HG03196 (cell line): ENCODE measurements around the gene DCHS2.

Experiments
- ATAC-seq: cut with Tn5 transposase; IDR thresholded peaks from one replicate; pipeline ENCODE4 v1.9.1; 2021; ENCODE audit not compliant: unreplicated experiment

DCHS2 gene

DNA sequence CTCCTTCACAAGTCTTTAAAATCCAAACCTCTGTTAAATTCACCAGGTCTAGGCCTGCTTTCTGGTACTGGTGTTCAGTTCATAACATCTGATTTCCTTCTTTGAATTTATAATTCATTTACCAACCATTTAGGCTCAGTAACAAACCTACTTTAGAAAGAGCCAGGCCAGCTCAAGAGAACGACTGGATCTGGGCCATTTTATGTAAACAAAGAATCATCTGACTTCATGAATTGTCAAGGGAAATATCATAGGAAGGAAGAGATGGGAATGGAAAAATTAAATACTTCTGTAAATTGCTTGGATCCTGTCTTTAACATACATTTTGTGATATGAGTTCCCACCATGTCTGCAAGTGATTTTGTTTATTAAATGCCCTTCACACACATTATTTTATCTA, 36.5 kb downstream of the DCHS2 start:
- no peak for ATAC-seq

DNA sequence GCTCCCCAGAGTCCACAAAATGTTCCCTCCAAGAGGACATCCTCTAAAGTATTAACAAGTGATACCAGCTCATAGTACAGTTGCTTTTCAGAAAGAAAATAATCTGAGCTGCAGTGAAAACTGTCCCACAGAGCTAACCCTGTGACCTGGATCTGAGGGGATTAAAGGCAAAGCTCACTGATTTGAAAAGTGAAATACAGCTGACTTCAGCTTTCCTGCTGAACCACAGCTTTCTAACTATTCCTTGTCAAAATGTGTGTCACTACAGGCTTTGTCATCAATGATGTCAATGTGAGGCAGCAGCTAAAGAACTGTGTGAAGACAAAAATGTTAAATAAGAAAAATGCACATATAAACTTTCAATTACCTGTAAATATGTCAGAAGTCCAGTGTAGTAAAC, 36.9 kb downstream of the DCHS2 start:
- ATAC-seq = no peak

DNA sequence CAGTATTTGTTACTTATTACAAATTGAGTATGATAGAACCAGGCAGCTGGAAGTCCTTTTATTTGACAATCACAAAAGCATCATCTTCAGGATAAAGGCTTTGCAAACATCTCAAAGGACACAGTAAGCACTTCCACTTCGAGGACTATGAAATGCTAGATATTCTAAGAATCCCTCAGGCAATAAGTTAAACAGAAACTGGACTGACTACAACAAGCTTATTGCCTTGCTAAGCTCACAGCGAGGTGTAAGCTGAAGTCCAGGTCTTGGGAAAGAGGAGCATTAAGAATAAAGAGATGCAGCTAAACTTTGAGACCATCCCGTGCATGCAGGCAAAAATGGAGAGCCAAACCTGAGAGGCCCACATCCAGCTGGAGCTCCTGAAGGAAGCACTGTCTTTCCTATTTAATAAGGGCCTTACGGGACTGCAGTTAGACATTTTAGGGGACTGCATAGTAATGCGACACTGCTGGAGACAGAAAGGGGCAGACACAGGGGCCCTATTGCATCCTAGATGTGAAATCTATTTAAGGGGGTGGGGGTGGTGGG, 38.7 kb downstream of the DCHS2 start:
- ATAC-seq = no peak

GRCh38 chr4:154450966-154451365, 40.6 kb downstream of the DCHS2 start:
- ATAC-seq = no peak

DNA sequence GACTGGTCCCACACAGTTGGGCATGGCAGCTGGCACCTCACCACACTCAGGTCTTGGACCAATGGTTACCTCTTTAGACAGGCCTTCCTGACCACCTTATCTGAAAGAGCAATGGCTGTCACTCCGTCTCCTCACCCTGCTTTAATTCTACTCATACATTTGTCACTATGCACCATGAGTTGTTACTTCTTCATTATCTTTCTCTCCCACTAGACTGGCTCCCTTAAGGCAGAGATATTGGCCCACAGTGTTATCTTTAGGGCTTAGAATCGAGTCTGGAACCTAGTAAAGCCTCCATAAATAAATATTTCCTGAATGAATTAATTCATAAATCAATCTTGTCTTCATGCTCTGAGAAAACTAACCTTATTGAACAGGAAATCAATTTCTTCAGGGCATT, 46.6 kb downstream of the DCHS2 start:
- ATAC-seq = no peak

GRCh38 chr4:154441982-154442381, 49.6 kb downstream of the DCHS2 start:
- ATAC-seq = no peak

GRCh38 chr4:154441124-154441523, 50.5 kb downstream of the DCHS2 start:
- ATAC-seq = no peak

DNA sequence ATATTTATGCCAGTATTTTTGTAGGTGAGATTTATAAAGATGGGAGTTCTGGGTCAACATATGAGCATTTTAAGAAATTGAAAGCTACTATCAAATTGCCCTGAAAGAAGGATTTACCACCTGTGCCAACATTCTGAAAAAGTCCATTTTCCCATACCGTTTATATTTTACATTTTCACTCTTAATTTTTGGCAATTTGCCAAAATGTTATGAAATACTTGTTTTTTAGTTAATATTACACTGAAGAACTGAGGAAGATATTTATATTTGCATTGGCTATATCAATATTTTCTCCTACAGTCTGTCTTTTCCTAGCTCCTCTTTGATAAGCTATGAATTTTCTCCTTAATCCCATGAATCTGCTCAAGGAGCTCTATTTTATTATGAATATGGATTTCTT, 52.4 kb downstream of the DCHS2 start:
- no peak for ATAC-seq

GRCh38 chr4:154435895-154436294, 55.7 kb downstream of the DCHS2 start:
- ATAC-seq = no peak

- no peak for ATAC-seq
Observed at GRCh38 chr4:154433543-154433942, 58.1 kb downstream of the DCHS2 start.

GRCh38 chr4:154429176-154429575, 62.4 kb downstream of the DCHS2 start:
- no peak for ATAC-seq

- ATAC-seq = no peak
Observed at GRCh38 chr4:154427149-154427548, 64.5 kb downstream of the DCHS2 start.

- no peak for ATAC-seq
Observed at GRCh38 chr4:154425514-154425913, 66.1 kb downstream of the DCHS2 start.

- ATAC-seq = no peak
Observed at GRCh38 chr4:154424810-154425484, 66.7 kb downstream of the DCHS2 start.

GRCh38 chr4:154422152-154422551, 69.4 kb downstream of the DCHS2 start:
- ATAC-seq = no peak

DNA sequence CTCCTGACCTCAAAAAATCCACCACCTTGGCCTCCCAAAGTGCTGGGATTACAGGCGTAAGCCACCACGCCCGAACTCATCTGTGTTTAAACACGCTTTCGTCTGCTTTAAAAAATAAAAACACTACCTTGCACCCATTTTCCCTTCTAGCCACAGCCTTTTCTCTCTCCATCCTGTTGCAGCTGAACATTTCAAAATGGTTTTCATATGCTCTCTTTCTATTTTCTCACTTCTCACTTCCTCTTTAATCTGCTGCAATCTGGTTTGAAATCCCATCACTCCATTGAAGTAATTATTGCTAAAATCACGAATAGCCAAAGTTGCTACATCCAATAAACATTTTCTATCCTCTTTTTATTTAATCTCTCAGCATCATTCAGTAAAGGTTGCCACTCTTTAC, 70.0 kb downstream of the DCHS2 start:
- no peak for ATAC-seq

DNA sequence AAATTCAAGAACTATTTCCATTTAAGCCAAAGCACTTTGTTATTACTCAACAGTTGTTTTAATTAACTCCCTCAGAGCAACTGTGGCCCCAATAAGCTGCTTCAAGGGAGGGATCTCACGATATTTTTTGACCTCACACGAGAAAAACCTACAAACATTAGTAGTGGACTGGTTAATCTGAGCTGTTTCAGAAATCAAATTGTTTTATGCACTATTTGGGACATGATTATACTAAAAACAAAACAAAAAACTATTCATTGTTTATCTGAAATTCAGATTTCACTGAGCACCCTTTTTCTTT, 74.3 kb downstream of the DCHS2 start:
- no peak for ATAC-seq

DNA sequence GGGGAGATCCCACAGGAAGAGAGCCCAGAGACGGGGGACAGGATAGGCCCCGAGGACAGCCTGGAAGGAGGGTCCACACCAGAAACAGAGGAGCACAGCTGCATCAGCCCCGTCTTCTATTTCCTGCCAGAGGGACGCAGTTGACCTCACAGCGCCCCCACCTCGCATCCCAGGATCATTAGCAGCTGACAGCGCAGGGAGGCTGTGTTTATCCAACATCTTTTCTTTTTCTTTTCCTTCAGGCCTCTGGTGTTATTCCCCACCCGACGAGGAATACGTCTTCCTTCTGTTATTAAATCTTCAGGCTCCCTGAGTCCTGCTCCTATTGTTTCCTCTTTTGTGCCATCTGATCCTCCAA, 75.4 kb downstream of the DCHS2 start:
- peak; percentile 54 for ATAC-seq

GRCh38 chr4:154415313-154415712, 76.3 kb downstream of the DCHS2 start:
- ATAC-seq = no peak

- no peak for ATAC-seq
Observed at GRCh38 chr4:154414796-154415195, 76.8 kb downstream of the DCHS2 start.

- ATAC-seq = no peak
Observed at GRCh38 chr4:154414371-154414770, 77.2 kb downstream of the DCHS2 start.

DNA sequence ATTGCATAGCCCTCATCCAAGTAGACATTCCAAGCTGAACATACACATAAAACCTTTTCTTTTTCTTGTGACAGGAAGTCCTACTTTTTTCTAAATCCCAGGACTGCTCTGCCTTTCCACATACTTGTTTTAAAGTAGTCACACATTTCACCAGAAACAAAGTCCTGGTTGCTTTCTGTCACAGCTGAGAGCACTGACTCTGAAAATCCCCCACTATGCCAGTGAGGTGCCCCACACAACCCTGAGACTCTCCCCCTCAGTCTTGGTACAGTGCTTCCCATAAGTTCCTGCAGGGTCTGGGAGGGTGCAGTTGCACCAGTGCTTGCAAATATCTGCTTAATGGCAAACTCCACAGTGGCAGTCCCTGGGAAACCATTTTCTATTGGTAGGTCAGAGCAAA, 84.2 kb downstream of the DCHS2 start:
- ATAC-seq = no peak

DNA sequence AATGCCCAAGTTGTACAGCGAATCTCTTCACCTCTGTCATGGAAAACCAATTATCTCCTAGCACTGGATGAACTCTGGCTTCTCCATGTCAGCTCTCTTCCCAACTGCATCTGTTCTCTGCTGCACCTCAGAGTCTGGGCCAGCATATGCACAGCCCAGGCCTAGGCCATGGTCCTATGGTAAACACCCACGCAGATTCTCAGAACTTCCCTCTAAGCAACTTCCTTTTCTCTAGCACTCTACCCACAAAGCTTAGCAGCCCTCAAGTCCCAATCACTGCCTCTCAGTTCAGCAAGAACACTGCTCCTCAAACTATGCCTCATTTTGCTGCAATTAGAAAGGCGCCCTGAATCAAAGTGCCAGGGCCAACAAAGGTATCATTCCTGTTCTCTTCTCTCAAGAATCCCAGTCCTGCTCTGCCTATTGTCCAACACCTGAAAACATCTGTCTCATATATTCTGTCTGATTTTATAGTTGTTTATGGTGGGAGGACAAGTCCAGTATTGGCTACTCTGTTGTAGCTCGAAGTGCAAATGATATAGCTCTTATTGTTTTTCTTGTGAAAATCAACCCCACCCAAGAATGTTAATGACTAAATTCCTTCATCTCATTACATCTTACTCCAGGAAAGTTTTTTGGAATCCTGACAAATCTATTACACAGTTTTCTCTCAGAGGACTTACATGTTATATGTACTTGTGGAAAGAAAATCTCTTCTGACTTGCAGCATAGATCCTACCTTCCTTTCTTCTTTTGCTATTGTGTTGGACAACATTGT, 85.4 kb downstream of the DCHS2 start:
- peak; percentile 71 for ATAC-seq
